H1 (cell line): ENCODE data around the gene CPA1. TPM values are rescaled to one million over a fixed set of nuclear protein-coding genes. Genes with fewer than 3 reads are reported as not detected.

Experiments
- FOSL1 ChIP-seq: IDR thresholded peaks from 2 replicates; pipeline ENCODE4 v1.6.1; 2011; ENCODE audit warnings: mild to moderate bottlenecking, low read depth, low read length, moderate library complexity; ENCODE audit not compliant: insufficient read depth
- TBP ChIP-seq: IDR thresholded peaks from 2 replicates; pipeline ENCODE4 v1.6.1; 2011; ENCODE audit warnings: low read depth, low read length, improper control_type of control experiment
- ZNF274 ChIP-seq: IDR thresholded peaks from 2 replicates; pipeline ENCODE4 v1.7.0; 2012; ENCODE audit warnings: low read length, borderline replicate concordance; ENCODE audit errors: extremely low read depth
- polyA plus RNA-seq, 7 experiments: library from polyadenylated mRNA; depleted of rRNA in 3 of 7; stranded (reverse) in 5 of 7; unstranded in 2 of 7; fragments of >200 nt in 5 of 7; fragments of 200-250 nt in 2 of 7; gene quantifications; 1 replicate in 5 of 7; 2 replicates in 1 of 7; 4 replicates in 1 of 7; pipeline versions ENCODE4 v1.2.1 to v1.2.3, GENCODE V29; 2011 to 2013; ENCODE audit warnings: missing spikeins in 2 of 7, mixed read lengths in 2 of 7
- total RNA-seq: library from RNA; stranded (reverse); fragmentation: NEBNext Ultra II Directional; extraction: Animal tissue kit (Norgen Biotek cat#: 25700); gene quantifications from 2 replicates; pipeline ENCODE4 v1.2.1, GENCODE V29; 2021
- TF ChIP-seq, protein P1 (sequence below): fragments of 300-600 bp; sonication (generic); IDR thresholded peaks from 2 replicates; pipeline ENCODE4 v1.7.1; 2012; ENCODE audit warnings: low read length, moderate library complexity, mild to moderate bottlenecking, inconsistent platforms; ENCODE audit not compliant: insufficient replicate concordance

CPA1 gene
- total and polyA plus RNA-seq, 2 of the 8 experiments (the other 6 are each of a cell fraction or from before 2014, with no cell fraction given): not detected

DNA sequence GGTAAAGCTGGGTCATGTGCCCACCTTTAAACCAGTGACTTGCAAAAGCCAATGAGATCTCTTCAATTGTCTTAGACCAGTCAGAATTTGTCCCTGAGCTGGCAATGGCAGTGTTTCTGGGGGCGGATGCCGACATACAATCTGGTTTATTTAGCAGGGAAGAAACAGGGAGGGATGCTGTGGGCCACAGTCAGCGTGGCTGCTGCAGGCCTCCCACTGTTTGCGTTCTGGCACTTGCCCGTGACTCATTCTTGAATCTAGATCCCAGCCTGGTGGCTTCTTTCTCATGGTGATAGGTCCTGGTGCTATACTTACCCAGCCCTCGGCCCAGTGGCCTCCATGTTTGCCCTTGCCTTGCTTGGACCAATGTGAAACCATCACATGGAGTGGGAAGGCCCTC is 3.1 kb upstream of the CPA1 start (continued):
- TF ChIP-seq, protein P1, sequence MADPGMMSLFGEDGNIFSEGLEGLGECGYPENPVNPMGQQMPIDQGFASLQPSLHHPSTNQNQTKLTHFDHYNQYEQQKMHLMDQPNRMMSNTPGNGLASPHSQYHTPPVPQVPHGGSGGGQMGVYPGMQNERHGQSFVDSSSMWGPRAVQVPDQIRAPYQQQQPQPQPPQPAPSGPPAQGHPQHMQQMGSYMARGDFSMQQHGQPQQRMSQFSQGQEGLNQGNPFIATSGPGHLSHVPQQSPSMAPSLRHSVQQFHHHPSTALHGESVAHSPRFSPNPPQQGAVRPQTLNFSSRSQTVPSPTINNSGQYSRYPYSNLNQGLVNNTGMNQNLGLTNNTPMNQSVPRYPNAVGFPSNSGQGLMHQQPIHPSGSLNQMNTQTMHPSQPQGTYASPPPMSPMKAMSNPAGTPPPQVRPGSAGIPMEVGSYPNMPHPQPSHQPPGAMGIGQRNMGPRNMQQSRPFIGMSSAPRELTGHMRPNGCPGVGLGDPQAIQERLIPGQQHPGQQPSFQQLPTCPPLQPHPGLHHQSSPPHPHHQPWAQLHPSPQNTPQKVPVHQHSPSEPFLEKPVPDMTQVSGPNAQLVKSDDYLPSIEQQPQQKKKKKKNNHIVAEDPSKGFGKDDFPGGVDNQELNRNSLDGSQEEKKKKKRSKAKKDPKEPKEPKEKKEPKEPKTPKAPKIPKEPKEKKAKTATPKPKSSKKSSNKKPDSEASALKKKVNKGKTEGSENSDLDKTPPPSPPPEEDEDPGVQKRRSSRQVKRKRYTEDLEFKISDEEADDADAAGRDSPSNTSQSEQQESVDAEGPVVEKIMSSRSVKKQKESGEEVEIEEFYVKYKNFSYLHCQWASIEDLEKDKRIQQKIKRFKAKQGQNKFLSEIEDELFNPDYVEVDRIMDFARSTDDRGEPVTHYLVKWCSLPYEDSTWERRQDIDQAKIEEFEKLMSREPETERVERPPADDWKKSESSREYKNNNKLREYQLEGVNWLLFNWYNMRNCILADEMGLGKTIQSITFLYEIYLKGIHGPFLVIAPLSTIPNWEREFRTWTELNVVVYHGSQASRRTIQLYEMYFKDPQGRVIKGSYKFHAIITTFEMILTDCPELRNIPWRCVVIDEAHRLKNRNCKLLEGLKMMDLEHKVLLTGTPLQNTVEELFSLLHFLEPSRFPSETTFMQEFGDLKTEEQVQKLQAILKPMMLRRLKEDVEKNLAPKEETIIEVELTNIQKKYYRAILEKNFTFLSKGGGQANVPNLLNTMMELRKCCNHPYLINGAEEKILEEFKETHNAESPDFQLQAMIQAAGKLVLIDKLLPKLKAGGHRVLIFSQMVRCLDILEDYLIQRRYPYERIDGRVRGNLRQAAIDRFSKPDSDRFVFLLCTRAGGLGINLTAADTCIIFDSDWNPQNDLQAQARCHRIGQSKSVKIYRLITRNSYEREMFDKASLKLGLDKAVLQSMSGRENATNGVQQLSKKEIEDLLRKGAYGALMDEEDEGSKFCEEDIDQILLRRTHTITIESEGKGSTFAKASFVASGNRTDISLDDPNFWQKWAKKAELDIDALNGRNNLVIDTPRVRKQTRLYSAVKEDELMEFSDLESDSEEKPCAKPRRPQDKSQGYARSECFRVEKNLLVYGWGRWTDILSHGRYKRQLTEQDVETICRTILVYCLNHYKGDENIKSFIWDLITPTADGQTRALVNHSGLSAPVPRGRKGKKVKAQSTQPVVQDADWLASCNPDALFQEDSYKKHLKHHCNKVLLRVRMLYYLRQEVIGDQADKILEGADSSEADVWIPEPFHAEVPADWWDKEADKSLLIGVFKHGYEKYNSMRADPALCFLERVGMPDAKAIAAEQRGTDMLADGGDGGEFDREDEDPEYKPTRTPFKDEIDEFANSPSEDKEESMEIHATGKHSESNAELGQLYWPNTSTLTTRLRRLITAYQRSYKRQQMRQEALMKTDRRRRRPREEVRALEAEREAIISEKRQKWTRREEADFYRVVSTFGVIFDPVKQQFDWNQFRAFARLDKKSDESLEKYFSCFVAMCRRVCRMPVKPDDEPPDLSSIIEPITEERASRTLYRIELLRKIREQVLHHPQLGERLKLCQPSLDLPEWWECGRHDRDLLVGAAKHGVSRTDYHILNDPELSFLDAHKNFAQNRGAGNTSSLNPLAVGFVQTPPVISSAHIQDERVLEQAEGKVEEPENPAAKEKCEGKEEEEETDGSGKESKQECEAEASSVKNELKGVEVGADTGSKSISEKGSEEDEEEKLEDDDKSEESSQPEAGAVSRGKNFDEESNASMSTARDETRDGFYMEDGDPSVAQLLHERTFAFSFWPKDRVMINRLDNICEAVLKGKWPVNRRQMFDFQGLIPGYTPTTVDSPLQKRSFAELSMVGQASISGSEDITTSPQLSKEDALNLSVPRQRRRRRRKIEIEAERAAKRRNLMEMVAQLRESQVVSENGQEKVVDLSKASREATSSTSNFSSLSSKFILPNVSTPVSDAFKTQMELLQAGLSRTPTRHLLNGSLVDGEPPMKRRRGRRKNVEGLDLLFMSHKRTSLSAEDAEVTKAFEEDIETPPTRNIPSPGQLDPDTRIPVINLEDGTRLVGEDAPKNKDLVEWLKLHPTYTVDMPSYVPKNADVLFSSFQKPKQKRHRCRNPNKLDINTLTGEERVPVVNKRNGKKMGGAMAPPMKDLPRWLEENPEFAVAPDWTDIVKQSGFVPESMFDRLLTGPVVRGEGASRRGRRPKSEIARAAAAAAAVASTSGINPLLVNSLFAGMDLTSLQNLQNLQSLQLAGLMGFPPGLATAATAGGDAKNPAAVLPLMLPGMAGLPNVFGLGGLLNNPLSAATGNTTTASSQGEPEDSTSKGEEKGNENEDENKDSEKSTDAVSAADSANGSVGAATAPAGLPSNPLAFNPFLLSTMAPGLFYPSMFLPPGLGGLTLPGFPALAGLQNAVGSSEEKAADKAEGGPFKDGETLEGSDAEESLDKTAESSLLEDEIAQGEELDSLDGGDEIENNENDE: no peak
- TF ChIP-seq ZNF274 (no peak), FOSL1 (no peak), TBP (no peak)
